Lower lobe of right lung (tissue), 2 donors: ENCODE results near the gene MYO3A. TPM values are rescaled to one million over a fixed set of nuclear protein-coding genes. Genes with fewer than 3 reads are reported as not detected.

Experiments used
- ATAC-seq, 2 donors: fragments of 200-7000 bp; cut with Tn5 transposase; one replicate each; pipeline ENCODE4 v1.9.1; 2020 to 2022; ENCODE audit warnings: mild to moderate bottlenecking in 2 of 2, moderate library complexity in 2 of 2
- DNase-seq: peaks from one replicate; pipeline ENCODE4 v3.0.0-alpha.2; 2020
- H3K27ac ChIP-seq: fragments of 200-600 bp; one replicate; pipeline ENCODE4 v1.8.0; 2022
- H3K27me3 ChIP-seq: fragments of 200-600 bp; one replicate; pipeline ENCODE4 v1.8.0; 2022; ENCODE audit warnings: low read depth
- H3K36me3 ChIP-seq: fragments of 200-600 bp; one replicate; pipeline ENCODE4 v1.8.0; 2022; ENCODE audit warnings: mild to moderate bottlenecking
- H3K4me1 ChIP-seq: fragments of 200-600 bp; one replicate; pipeline ENCODE4 v1.8.0; 2022
- H3K4me3 ChIP-seq: fragments of 200-600 bp; one replicate; pipeline ENCODE4 v1.8.0; 2022; ENCODE audit warnings: mild to moderate bottlenecking
- H3K9me3 ChIP-seq: fragments of 200-600 bp; one replicate; pipeline ENCODE4 v1.8.0; 2022
- intact Hi-C: fragments of 100-400 bp; cut with DNase I; formaldehyde crosslinking; loops from one replicate; pipeline ENCODE4 v1.11.0; 2022
- total RNA-seq: library from RNA; stranded (reverse); fragmentation: NEBNext Ultra II Directional; extraction: Animal tissue kit (Norgen Biotek cat#: 25700); gene quantifications from one replicate; pipeline ENCODE4 v1.2.1, GENCODE V29; 2021
- TF ChIP-seq, protein P1 (sequence below): fragments of 200-600 bp; IDR thresholded peaks from one replicate; pipeline ENCODE4 v1.8.0; 2022; ENCODE audit warnings: antibody characterized with exemption, mild to moderate bottlenecking
- donor health status: DM: no; HTN: yes; CAD: no; lungs with severe emphysema.

The MYO3A gene
- total RNA-seq, 1 donor from 2014 or later: 0.44 TPM

DNA sequence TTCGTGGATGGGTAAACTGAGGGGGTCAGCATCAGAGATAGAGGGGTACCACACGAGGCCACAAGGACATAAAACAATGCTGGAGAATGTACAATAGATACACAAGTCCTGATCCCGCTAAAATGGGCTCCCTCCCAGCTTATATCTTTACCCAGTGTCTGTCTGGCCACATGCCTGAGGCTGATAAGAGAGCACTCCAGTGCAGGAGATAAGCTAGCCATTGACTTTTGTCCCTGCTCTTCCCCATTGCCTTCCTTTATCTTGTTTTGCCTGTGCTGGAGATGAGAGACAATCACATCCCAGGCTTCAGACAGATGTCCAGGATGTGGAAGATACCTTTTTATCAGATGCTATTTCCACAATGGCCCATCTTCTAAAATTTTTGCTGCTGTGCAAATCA, 288.5 kb downstream of the MYO3A start:
- Histone ChIP-seq H3K4me3 (no peak overlapping the region), H3K9me3 (no peaks in the 10 kb centered on the region), H3K4me1 (peaks cover 5% of the 10 kb centered on the region), H3K27ac (no peak overlapping the region), H3K36me3 (no peaks in the 10 kb centered on the region), H3K27me3 (peaks cover 72% of the 10 kb centered on the region)
- ATAC-seq (no peak), DNase-seq (no peak)
- TF ChIP-seq, protein P1, sequence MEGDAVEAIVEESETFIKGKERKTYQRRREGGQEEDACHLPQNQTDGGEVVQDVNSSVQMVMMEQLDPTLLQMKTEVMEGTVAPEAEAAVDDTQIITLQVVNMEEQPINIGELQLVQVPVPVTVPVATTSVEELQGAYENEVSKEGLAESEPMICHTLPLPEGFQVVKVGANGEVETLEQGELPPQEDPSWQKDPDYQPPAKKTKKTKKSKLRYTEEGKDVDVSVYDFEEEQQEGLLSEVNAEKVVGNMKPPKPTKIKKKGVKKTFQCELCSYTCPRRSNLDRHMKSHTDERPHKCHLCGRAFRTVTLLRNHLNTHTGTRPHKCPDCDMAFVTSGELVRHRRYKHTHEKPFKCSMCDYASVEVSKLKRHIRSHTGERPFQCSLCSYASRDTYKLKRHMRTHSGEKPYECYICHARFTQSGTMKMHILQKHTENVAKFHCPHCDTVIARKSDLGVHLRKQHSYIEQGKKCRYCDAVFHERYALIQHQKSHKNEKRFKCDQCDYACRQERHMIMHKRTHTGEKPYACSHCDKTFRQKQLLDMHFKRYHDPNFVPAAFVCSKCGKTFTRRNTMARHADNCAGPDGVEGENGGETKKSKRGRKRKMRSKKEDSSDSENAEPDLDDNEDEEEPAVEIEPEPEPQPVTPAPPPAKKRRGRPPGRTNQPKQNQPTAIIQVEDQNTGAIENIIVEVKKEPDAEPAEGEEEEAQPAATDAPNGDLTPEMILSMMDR: no peak
- intact Hi-C loops: no loop called here

DNA sequence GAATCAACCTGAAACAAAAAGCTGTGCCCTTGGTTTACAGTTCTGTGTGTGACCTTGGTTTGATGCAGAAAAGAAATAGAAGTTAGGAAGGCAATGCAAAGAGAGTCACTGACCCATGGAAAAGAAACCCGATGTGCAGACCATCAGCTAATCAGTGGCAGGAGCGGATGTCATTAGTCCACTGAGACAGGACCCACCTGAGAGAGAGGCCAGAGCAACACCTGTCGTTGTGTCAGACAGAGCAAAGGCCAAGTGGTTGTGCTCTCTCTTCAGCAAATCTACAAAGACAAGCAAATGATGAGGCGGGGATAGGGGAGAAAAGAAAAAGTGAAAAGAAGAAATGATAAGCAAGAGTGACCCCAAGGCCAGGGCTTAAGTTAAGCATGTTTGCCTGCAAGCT, 291.3 kb downstream of the MYO3A start:
- ATAC-seq (no peak), DNase-seq (no peak)
- Histone ChIP-seq H3K4me1 (no peaks in the 10 kb centered on the region), H3K27me3 (peaks cover 47% of the 10 kb centered on the region), H3K36me3 (no peaks in the 10 kb centered on the region), H3K27ac (no peak overlapping the region), H3K9me3 (no peaks in the 10 kb centered on the region), H3K4me3 (no peak overlapping the region)
- TF ChIP-seq, protein P1: no peak
- intact Hi-C loops: no loop called here

DNA sequence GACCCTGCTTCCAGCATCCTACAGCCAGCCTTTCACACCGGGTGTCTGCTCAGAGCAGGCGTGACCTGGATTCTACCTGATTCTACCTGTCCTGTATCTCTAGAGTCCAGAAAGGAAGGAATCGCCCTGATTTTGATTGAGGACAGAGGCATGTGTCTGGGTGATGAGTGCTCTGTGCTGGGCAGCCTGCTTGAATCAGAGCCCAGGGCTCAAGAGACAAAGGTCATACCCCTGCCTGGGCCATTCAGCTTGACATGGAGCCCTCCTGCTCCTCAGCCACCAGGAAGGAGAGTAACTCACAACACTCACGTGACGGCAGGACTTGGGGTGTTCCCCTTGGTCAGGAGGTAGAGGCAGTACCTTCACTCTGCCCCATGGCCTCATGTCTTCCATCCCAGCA, 293.8 kb downstream of the MYO3A start:
- TF ChIP-seq, protein P1: no peak
- no peak for ATAC-seq
- intact Hi-C loops: no loop called here

DNA sequence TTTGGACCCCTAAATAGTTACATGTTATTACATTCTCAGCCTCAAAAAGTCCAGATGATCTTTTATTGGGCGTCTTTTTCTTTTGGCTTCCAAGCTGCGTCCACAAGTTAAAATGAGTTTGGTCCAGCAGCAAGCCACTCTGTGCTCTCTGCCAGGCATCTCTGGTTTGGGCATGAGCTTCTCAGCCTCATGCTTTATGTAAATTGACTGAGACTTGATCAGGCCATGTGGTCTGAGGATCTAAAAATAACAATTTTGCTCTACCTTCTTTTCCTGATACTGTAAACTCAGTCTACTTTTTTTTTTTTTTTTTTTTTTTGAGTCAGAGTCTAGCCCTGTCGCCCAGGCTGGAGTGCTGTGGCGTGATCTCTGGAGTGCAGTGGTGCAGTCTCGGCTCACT, 298.1 kb downstream of the MYO3A start:
- intact Hi-C loops: no loop called here
- no peaks in the 10 kb centered on the region for H3K27me3 ChIP-seq
- no peak for ATAC-seq
- no peak overlapping the region for H3K4me3 ChIP-seq
- no peaks in the 10 kb centered on the region for H3K4me1 ChIP-seq
- TF ChIP-seq, protein P1: no peak
- DNase-seq: no peak
- H3K9me3 ChIP-seq: no peaks in the 10 kb centered on the region
- no peak overlapping the region for H3K27ac ChIP-seq
- H3K36me3 ChIP-seq: no peaks in the 10 kb centered on the region

More for the DNA sequence above, 293.8 kb downstream of the MYO3A start:
- Histone ChIP-seq H3K4me3 (no peak overlapping the region), H3K9me3 (no peaks in the 10 kb centered on the region), H3K4me1 (no peaks in the 10 kb centered on the region), H3K36me3 (no peaks in the 10 kb centered on the region), H3K27me3 (peaks cover 23% of the 10 kb centered on the region), H3K27ac (no peak overlapping the region)
- no peak for DNase-seq

DNA sequence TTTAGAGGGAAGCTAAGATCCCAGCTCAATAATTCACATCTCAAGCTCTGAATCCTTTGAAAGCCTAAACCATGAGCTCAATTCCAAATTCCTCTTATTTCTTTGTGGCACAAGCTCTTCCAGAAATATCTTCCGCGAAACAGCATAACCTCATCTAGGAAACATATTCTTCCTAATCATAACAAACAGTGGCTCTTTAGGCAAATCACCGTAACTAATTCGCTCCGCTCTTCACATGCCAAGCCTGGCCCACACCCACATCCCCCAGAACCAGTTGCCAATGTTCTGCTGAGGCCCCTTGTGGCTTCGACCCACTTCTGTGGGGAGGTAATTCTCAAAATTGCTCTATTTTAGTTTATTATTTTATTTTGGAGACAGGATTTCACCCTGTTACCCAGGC, 301.7 kb downstream of the MYO3A start:
- H3K27ac ChIP-seq: no peak overlapping the region
- H3K9me3 ChIP-seq: no peaks in the 10 kb centered on the region
- no peak overlapping the region for H3K4me3 ChIP-seq
- TF ChIP-seq, protein P1: no peak
- no peak for ATAC-seq
- intact Hi-C loops: no loop called here
- DNase-seq: no peak
- no peaks in the 10 kb centered on the region for H3K4me1 ChIP-seq
- H3K27me3 ChIP-seq: no peaks in the 10 kb centered on the region
- H3K36me3 ChIP-seq: no peaks in the 10 kb centered on the region

DNA sequence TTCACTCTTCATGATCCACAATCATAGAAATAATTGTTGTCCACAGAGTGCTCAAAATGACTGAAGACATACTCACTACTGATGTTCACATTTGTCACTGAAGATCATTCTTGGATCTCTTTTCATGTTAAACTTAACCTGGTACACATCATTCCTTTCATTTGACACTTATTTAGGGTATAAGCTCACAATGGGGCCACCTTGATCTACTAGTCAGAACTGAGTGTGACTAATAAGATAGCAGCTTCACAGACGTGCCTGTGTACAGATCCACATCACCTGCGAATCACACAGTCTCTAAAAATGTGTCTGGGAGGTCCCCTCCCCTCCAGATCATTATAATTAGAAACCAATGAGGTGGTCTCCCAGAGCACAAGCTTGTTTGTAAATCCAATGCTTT, 304.3 kb downstream of the MYO3A start:
- no peaks in the 10 kb centered on the region for H3K27me3 ChIP-seq
- H3K36me3 ChIP-seq: no peaks in the 10 kb centered on the region
- TF ChIP-seq, protein P1: no peak
- no peak overlapping the region for H3K27ac ChIP-seq
- no peak overlapping the region for H3K4me3 ChIP-seq
- H3K4me1 ChIP-seq: no peaks in the 10 kb centered on the region
- intact Hi-C loops: no loop called here
- no peaks in the 10 kb centered on the region for H3K9me3 ChIP-seq
- ATAC-seq (no peak), DNase-seq (no peak)
